ENCODE results near the gene SLC7A1. TPM values are rescaled to one million over a fixed set of nuclear protein-coding genes. Genes with fewer than 3 reads are reported as not detected.

SLC7A1 gene
- total RNA-seq, 1 donor, result 28.1 TPM

GRCh38 chr13:29511106-29511796 is 84.2 kb downstream of the SLC7A1 start:
- H3K4me3 ChIP-seq (ENCODE audit: low read depth, low read length), result no peak overlapping the region
- TF ChIP-seq, protein P1, sequence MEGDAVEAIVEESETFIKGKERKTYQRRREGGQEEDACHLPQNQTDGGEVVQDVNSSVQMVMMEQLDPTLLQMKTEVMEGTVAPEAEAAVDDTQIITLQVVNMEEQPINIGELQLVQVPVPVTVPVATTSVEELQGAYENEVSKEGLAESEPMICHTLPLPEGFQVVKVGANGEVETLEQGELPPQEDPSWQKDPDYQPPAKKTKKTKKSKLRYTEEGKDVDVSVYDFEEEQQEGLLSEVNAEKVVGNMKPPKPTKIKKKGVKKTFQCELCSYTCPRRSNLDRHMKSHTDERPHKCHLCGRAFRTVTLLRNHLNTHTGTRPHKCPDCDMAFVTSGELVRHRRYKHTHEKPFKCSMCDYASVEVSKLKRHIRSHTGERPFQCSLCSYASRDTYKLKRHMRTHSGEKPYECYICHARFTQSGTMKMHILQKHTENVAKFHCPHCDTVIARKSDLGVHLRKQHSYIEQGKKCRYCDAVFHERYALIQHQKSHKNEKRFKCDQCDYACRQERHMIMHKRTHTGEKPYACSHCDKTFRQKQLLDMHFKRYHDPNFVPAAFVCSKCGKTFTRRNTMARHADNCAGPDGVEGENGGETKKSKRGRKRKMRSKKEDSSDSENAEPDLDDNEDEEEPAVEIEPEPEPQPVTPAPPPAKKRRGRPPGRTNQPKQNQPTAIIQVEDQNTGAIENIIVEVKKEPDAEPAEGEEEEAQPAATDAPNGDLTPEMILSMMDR (IDR thresholded peaks at IDR 0.05; ENCODE audit: insufficient read depth, low read depth, low read length), result no peak
- DNase-seq (ENCODE audit: low read depth), result no peak

GRCh38 chr13:29510651-29511084 is 84.8 kb downstream of the SLC7A1 start:
- no peak overlapping the region for H3K4me3 ChIP-seq (ENCODE audit: low read depth, low read length)
- no peak for DNase-seq (ENCODE audit: low read depth)
- TF ChIP-seq, protein P1 (IDR thresholded peaks at IDR 0.05; ENCODE audit: insufficient read depth, low read depth, low read length), result no peak

DNA sequence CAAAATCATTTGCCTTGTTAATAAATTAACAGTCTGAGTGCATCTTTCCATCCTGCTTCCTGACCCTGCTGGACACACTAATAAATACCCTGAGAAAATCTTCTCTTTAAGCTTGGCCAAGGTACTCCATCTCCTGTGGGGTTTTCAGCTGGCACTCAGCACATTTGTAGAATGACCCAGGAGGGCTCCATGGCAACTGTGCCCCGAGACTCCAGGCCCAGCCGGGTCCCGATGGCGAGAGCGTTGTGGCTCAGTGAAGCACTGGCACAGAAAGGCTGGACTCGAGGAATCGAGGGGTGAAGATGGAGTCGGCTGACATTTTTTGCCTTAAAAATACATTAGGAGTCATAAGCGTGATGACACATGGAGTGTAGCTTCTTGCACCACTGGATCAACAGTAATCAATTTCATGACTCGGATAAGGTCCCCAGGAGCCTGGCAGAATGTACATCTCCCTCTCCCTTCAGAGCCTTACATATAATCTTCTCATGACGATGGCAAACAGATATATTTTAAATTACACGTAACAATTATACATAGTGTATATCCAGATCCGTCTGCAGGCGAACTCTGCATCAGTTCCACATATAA is 85.4 kb downstream of the SLC7A1 start:
- TF ChIP-seq, protein P1 (IDR thresholded peaks at IDR 0.05; ENCODE audit: insufficient read depth, low read depth, low read length), result no peak
- DNase-seq (ENCODE audit: low read depth), result no peak
- no peak overlapping the region for H3K4me3 ChIP-seq (ENCODE audit: low read depth, low read length)

DNA sequence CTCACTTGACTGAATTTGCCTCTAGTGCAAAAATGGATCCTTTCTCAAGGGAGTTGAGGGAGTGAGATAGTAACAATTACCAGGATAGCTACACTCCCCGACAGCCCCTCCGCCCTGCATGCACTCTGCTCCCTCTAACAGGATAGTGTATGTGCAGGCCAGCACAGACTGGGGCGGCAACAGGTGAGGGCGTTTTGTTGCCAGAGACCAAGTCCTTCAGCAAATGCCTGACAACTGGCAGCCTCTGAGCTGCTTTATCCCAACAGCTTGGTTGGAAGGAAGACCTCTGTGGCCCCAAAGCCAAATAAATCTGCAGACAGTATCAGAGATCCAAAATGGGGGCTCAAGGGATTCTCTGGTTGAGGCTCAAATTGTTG is 86.6 kb downstream of the SLC7A1 start:
- TF ChIP-seq, protein P1 (IDR thresholded peaks at IDR 0.05; ENCODE audit: insufficient read depth, low read depth, low read length), result no peak
- DNase-seq (ENCODE audit: low read depth), result no peak
- no peak overlapping the region for H3K4me3 ChIP-seq (ENCODE audit: low read depth, low read length)

DNA sequence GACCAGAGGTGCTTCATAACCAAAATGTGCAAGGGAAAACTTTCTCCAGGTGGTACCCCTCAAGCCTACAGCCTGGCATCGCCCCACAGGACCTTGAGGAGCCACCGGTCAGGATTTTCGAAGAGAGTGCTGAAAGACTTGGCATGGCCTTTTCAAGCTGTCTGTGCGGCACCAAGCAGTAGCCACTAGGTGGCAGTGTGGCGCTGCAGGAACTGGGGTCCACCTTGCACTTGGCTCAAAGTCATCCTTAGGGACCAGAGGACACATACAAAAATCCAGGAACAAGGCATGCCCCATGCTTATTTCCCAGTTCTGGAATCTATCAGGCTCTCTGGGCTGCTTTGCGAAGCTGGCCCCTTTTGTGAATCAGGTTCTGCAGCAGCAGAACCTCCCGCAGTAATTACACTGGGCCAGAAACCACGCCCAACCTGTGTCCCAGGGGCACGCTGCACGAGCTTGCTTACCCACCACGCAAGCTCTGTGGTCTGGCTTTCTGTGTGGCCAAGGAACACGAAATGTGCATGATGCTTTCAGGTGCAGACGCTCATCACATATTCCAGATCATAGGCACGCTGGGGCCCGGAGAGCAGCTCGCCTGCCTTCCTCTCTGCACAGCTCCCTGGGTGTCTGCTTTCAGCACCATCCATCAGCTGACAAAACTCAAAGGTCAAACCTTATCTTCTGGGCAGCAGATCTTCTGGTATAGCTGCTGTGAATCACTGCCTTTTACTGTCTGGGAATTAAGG is 87.2 kb downstream of the SLC7A1 start:
- TF ChIP-seq, protein P1 (IDR thresholded peaks at IDR 0.05; ENCODE audit: insufficient read depth, low read depth, low read length), result peak; percentile 98
- DNase-seq (ENCODE audit: low read depth), result peak; percentile 84
- H3K4me3 ChIP-seq (ENCODE audit: low read depth, low read length), result no peak overlapping the region

GRCh38 chr13:29507356-29507755 is 88.1 kb downstream of the SLC7A1 start:
- TF ChIP-seq, protein P1 (IDR thresholded peaks at IDR 0.05; ENCODE audit: insufficient read depth, low read depth, low read length), result no peak
- no peak for DNase-seq (ENCODE audit: low read depth)
- H3K4me3 ChIP-seq (ENCODE audit: low read depth, low read length), result no peak overlapping the region

All from fibroblast of villous mesenchyme (primary cell).